Smooth muscle cell (in vitro differentiated cells): ENCODE results near the gene FBXO46. TPM values are rescaled to one million over a fixed set of nuclear protein-coding genes. Genes with fewer than 3 reads are reported as not detected.
"Not testable (repeated sequence)": the region's sequence is repeated elsewhere in the genome, so short reads cannot be mapped to it uniquely, and the experiment has no call there.

Experiments
- DNase-seq: peaks from one replicate; lab custom pipeline; 2025; ENCODE audit not compliant: unreplicated experiment; lab: John Stamatoyannopoulos, UW
- H2AFZ ChIP-seq: fragments of 200-600 bp; sonication (generic); 2 replicates; pipeline ENCODE4 v1.6.0; 2016; ENCODE audit warnings: antibody characterized with exemption, low read depth, mild to moderate bottlenecking
- H3F3A ChIP-seq: fragments of 200-600 bp; sonication (generic); 2 replicates; pipeline ENCODE4 v1.6.0; 2017; ENCODE audit warnings: antibody characterized with exemption, low read depth
- H3K27ac ChIP-seq: fragments of 200-600 bp; sonication (generic); 2 replicates; pipeline ENCODE4 v1.5.1; 2016; ENCODE audit warnings: low read depth, mild to moderate bottlenecking
- H3K27me3 ChIP-seq: fragments of 200-600 bp; sonication (generic); 2 replicates; pipeline ENCODE4 v1.6.1; 2016; ENCODE audit warnings: low read depth, mild to moderate bottlenecking
- H3K36me3 ChIP-seq: fragments of 200-600 bp; sonication (generic); 2 replicates; pipeline ENCODE4 v1.5.1; 2016; ENCODE audit warnings: low read depth
- H3K4me1 ChIP-seq: fragments of 200-600 bp; sonication (generic); 2 replicates; pipeline ENCODE4 v1.5.1; 2016; ENCODE audit warnings: low read depth
- H3K4me2 ChIP-seq: fragments of 200-600 bp; sonication (generic); 2 replicates; pipeline ENCODE4 v1.6.0; 2016; ENCODE audit warnings: mild to moderate bottlenecking
- H3K4me3 ChIP-seq: fragments of 200-600 bp; sonication (generic); 2 replicates; pipeline ENCODE4 v1.5.1; 2016; ENCODE audit warnings: mild to moderate bottlenecking
- H3K79me2 ChIP-seq: fragments of 200-600 bp; sonication (generic); 2 replicates; pipeline ENCODE4 v1.6.0; 2016; ENCODE audit warnings: low read depth, mild to moderate bottlenecking
- H3K9ac ChIP-seq: fragments of 200-600 bp; sonication (generic); 2 replicates; pipeline ENCODE4 v1.6.0; 2016; ENCODE audit warnings: low read depth
- H3K9me3 ChIP-seq: fragments of 200-600 bp; sonication (generic); replicated peaks from 2 replicates; pipeline ENCODE4 v1.5.1; 2016; ENCODE audit warnings: low read depth
- H4K20me1 ChIP-seq: fragments of 200-600 bp; sonication (generic); 2 replicates; pipeline ENCODE4 v1.6.0; 2016; ENCODE audit warnings: low read depth
- CTCF ChIP-seq: fragments of 200-600 bp; sonication (generic); IDR thresholded peaks from 2 replicates; pipeline ENCODE4 v1.5.1; 2017; ENCODE audit warnings: borderline replicate concordance, mild to moderate bottlenecking, antibody characterized with exemption; ENCODE audit not compliant: insufficient read depth, poor library complexity, severe bottlenecking
- WGBS: methylation state at CpG from one replicate; pipeline ENCODE4 v1.1.7; 2016; ENCODE audit warnings: low lambda C conversion rate; 5-methylcytosine and 5-hydroxymethylcytosine counted together
- polyA plus RNA-seq: library from polyadenylated mRNA; unstranded; fragments of >200 nt; fragmentation: Nextera tagmentation; extraction: Ambion mirVana; gene quantifications from 2 replicates; pipeline ENCODE4 v1.2.1, GENCODE V29; 2016
- total RNA-seq: library from RNA; depleted of rRNA; stranded (reverse); fragments of >200 nt; gene quantifications from 2 replicates; pipeline ENCODE4 v1.2.3, GENCODE V29; 2014

Gene FBXO46
- total and polyA plus RNA-seq, 2 experiments from 2014 or later: 7.2 to 7.9 TPM

GRCh38 chr19:45691516-45692186 lies 39.0 kb downstream of the FBXO46 start, which contains the start of gene SNRPD2:
TSS of gene SNRPD2 (minus strand) at chr19:45691953. CDS start at chr19:45691888, 65 bp downstream.
- peak; percentile 97 for DNase-seq
- H3K9ac ChIP-seq: peak within 1 kb of the TSS; percentile 94
- H3K4me3 ChIP-seq: peak within 1 kb of the TSS; percentile 68
- WGBS: under 1% methylated on average over 35 of the region's 36 CpGs
- H3K36me3 ChIP-seq: no peaks in the 10 kb centered on the region
- peak within 1 kb of the TSS; percentile 95 for H3K27ac ChIP-seq
- H3K27me3 ChIP-seq: no peaks in the 10 kb centered on the region
- no peaks in the 10 kb centered on the region for H4K20me1 ChIP-seq
- H3K4me1 ChIP-seq: peaks cover 6% of the 10 kb centered on the region
- H3K4me2 ChIP-seq: peak within 1 kb of the TSS; percentile 90
- peaks cover 5% of the 10 kb centered on the region for H3F3A ChIP-seq
- H2AFZ ChIP-seq: peak within 1 kb of the TSS; percentile 40
- peaks cover 27% of the 10 kb centered on the region for H3K79me2 ChIP-seq
- TF ChIP-seq CTCF: no peak
- no peaks in the 10 kb centered on the region for H3K9me3 ChIP-seq

- H3K4me3 ChIP-seq: no peak overlapping the region
- H3K9me3 ChIP-seq: no peaks in the 10 kb centered on the region
- no peak overlapping the region for H3K9ac ChIP-seq
- no peaks in the 10 kb centered on the region for H4K20me1 ChIP-seq
- no peaks in the 10 kb centered on the region for H3K27me3 ChIP-seq
- peaks cover 6% of the 10 kb centered on the region for H3K4me1 ChIP-seq
- H3K27ac ChIP-seq: no peak overlapping the region
- no peak overlapping the region for H2AFZ ChIP-seq
- no peak for DNase-seq
- peaks cover 5% of the 10 kb centered on the region for H3F3A ChIP-seq
- no peaks in the 10 kb centered on the region for H3K36me3 ChIP-seq
- TF ChIP-seq CTCF: no peak
- 99% methylated on average over 9 of the region's 9 CpGs for WGBS
- H3K79me2 ChIP-seq: peaks cover 19% of the 10 kb centered on the region
- H3K4me2 ChIP-seq: no peak overlapping the region
Measured at GRCh38 chr19:45687599-45687998, 43.1 kb downstream of the FBXO46 start.

GRCh38 chr19:45685045-45685444 lies 45.7 kb downstream of the FBXO46 start:
- not testable (repeated sequence) for H3K9ac ChIP-seq, H3K4me2 ChIP-seq, H3K36me3 ChIP-seq, H3K27ac ChIP-seq, H3K9me3 ChIP-seq, H3K27me3 ChIP-seq, H4K20me1 ChIP-seq, DNase-seq, H3K4me1 ChIP-seq, H3K79me2 ChIP-seq, H2AFZ ChIP-seq, H3K4me3 ChIP-seq, H3F3A ChIP-seq
- WGBS: over 99% methylated on average over 11 of the region's 11 CpGs

- Histone ChIP-seq H2AFZ (no peak overlapping the region), H3K9me3 (no peaks in the 10 kb centered on the region), H3F3A (peaks cover 5% of the 10 kb centered on the region), H3K79me2 (no peaks in the 10 kb centered on the region), H4K20me1 (no peaks in the 10 kb centered on the region), H3K4me2 (no peak overlapping the region), H3K4me1 (peaks cover 2% of the 10 kb centered on the region), H3K4me3 (no peak overlapping the region), H3K9ac (no peak overlapping the region), H3K27ac (no peak overlapping the region), H3K36me3 (no peaks in the 10 kb centered on the region), H3K27me3 (no peaks in the 10 kb centered on the region)
- DNase-seq: no peak
- 87% methylated on average over 5 of the region's 5 CpGs for WGBS
- TF ChIP-seq CTCF: no peak
Measured at GRCh38 chr19:45682908-45683307, 47.8 kb downstream of the FBXO46 start.
